Neural cell (in vitro differentiated cells): ENCODE results near the gene CALCA.
"Not testable (repeated sequence)": the region's sequence is repeated elsewhere in the genome, so short reads cannot be mapped to it uniquely, and the experiment has no call there.

ENCODE experiments used
- EZH2 ChIP-seq: fragments of 200-600, 300-800 bp; shearing (Covaris generic), sonication (generic); IDR thresholded peaks from 2 replicates; pipeline ENCODE4 v1.6.1; 2014; ENCODE audit warnings: antibody characterized with exemption, low read length, borderline replicate concordance, mild to moderate bottlenecking; ENCODE audit not compliant: insufficient read depth, poor library complexity, severe bottlenecking
- POLR2AphosphoS5 ChIP-seq: IDR thresholded peaks from 2 replicates; pipeline ENCODE4 v1.6.1; 2012
- RAD21 ChIP-seq: fragments of 450-650 bp; conservative IDR thresholded peaks from 2 replicates; pipeline ENCODE4 v1.6.1; 2014; ENCODE audit warnings: antibody characterized with exemption, mild to moderate bottlenecking, moderate library complexity
- SMC3 ChIP-seq: fragments of 450-650 bp; conservative IDR thresholded peaks from 2 replicates; pipeline ENCODE4 v1.6.1; 2014; ENCODE audit warnings: antibody characterized with exemption, mild to moderate bottlenecking, moderate library complexity; ENCODE audit not compliant: poor library complexity
- TAF1 ChIP-seq: IDR thresholded peaks from 2 replicates; pipeline ENCODE4 v1.6.1; 2012; ENCODE audit warnings: low read depth
- TF ChIP-seq, protein P1 (sequence below): fragments of 450-650 bp; IDR thresholded peaks from 2 replicates; pipeline ENCODE4 v1.5.1; 2014; ENCODE audit warnings: antibody characterized with exemption, mild to moderate bottlenecking, moderate library complexity; ENCODE audit not compliant: poor library complexity, severe bottlenecking
- TF ChIP-seq, protein P2 (sequence below): IDR thresholded peaks from 2 replicates; pipeline ENCODE4 v1.6.1; 2012; ENCODE audit warnings: borderline replicate concordance

DNA sequence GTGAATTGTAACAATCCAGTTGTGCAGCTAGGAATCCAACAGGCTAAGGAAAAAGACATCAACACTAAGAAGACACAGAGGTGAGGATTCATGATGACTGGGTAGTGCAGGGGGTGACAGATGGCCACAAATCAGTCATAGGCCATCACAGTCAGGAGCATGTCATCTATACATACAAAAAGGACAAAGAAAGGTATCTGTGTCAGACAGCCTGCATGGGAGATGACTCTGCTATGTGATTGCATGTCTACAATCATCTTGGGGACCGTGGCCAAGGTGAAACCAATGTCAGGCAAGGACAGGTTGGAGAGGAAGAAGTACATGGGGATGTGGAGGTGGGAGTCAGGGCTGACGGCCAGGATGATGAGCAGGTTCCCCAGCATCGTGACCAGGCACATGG is 16.0 kb upstream of the CALCA start:
- TF ChIP-seq SMC3, POLR2AphosphoS5, RAD21, EZH2, TAF1: not testable (repeated sequence)
- TF ChIP-seq, protein P1, sequence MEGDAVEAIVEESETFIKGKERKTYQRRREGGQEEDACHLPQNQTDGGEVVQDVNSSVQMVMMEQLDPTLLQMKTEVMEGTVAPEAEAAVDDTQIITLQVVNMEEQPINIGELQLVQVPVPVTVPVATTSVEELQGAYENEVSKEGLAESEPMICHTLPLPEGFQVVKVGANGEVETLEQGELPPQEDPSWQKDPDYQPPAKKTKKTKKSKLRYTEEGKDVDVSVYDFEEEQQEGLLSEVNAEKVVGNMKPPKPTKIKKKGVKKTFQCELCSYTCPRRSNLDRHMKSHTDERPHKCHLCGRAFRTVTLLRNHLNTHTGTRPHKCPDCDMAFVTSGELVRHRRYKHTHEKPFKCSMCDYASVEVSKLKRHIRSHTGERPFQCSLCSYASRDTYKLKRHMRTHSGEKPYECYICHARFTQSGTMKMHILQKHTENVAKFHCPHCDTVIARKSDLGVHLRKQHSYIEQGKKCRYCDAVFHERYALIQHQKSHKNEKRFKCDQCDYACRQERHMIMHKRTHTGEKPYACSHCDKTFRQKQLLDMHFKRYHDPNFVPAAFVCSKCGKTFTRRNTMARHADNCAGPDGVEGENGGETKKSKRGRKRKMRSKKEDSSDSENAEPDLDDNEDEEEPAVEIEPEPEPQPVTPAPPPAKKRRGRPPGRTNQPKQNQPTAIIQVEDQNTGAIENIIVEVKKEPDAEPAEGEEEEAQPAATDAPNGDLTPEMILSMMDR = not testable (repeated sequence)
- TF ChIP-seq, protein P2, sequence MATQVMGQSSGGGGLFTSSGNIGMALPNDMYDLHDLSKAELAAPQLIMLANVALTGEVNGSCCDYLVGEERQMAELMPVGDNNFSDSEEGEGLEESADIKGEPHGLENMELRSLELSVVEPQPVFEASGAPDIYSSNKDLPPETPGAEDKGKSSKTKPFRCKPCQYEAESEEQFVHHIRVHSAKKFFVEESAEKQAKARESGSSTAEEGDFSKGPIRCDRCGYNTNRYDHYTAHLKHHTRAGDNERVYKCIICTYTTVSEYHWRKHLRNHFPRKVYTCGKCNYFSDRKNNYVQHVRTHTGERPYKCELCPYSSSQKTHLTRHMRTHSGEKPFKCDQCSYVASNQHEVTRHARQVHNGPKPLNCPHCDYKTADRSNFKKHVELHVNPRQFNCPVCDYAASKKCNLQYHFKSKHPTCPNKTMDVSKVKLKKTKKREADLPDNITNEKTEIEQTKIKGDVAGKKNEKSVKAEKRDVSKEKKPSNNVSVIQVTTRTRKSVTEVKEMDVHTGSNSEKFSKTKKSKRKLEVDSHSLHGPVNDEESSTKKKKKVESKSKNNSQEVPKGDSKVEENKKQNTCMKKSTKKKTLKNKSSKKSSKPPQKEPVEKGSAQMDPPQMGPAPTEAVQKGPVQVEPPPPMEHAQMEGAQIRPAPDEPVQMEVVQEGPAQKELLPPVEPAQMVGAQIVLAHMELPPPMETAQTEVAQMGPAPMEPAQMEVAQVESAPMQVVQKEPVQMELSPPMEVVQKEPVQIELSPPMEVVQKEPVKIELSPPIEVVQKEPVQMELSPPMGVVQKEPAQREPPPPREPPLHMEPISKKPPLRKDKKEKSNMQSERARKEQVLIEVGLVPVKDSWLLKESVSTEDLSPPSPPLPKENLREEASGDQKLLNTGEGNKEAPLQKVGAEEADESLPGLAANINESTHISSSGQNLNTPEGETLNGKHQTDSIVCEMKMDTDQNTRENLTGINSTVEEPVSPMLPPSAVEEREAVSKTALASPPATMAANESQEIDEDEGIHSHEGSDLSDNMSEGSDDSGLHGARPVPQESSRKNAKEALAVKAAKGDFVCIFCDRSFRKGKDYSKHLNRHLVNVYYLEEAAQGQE = not testable (repeated sequence)
